ENCODE measurements around the gene MSH2.
"Not testable (repeated sequence)": the region's sequence is repeated elsewhere in the genome, so short reads cannot be mapped to it uniquely, and the experiment has no call there.

Gene MSH2

DNA sequence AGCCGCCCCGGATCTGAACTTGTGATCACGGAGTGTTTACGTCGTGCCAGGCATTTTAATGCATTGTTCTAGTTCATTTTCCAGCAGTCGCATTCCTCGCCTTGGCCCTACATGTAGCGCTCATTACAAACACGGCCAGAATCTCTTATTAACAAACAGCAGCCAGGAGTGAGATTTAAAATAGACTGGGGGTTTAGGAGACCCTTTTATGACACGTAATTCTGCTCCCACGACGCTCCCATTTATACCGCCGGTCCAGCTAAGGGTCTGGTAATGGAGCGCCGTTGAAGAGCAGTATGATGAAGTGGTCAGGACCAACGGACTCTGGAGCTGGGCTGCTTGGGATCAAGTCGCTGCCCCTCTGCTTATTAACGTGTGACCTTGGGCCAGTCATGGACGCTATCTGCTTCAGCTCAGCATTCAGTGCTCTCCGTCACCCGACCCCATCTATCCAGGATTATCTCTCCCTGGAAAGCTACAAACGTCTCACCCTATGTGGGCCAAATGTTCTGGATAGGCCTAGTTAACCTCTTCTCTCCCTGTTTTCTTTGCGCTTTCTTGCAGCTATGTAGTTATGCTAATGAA is 745 bp downstream of the MSH2 start:
- Mint-ChIP-seq H3K27ac (peak overlapping the region; percentile 76 to 96 (median 79)), H3K27me3 (ENCODE audit: low read depth) (no peaks in the 10 kb centered on the region), H3K4me3 (peak overlapping the region; percentile 96 to 97 (median 96)), H3K36me3 (ENCODE audit: low read depth) (peaks cover 38% of the 10 kb centered on the region), H3K4me1 (peaks cover 21% of the 10 kb centered on the region), H3K9me3 (peaks cover 14% of the 10 kb centered on the region)
- TF ChIP-seq, protein P1, sequence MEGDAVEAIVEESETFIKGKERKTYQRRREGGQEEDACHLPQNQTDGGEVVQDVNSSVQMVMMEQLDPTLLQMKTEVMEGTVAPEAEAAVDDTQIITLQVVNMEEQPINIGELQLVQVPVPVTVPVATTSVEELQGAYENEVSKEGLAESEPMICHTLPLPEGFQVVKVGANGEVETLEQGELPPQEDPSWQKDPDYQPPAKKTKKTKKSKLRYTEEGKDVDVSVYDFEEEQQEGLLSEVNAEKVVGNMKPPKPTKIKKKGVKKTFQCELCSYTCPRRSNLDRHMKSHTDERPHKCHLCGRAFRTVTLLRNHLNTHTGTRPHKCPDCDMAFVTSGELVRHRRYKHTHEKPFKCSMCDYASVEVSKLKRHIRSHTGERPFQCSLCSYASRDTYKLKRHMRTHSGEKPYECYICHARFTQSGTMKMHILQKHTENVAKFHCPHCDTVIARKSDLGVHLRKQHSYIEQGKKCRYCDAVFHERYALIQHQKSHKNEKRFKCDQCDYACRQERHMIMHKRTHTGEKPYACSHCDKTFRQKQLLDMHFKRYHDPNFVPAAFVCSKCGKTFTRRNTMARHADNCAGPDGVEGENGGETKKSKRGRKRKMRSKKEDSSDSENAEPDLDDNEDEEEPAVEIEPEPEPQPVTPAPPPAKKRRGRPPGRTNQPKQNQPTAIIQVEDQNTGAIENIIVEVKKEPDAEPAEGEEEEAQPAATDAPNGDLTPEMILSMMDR (IDR thresholded peaks at IDR 0.05; ENCODE audit: unreplicated experiment in 3 of 3), result no peak

DNA sequence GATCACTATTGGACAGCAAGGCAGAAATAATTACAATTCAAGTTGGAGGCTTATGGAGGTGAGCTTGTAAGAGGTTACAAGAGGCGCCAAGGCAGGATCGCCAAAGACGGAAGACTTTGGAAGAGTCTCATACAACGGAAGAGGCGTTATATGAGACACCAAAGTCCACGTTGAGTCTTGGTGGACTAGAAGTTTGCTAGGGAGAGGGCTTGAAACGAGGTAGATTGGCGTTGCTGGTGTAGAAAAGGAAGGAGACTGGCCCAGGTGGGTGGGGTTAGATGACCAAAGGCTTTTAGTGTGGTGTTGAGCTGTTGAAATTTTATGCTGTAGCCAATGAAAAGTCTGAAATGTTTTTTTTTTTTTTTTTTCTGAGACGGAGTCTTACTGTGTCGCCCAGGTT is 1.4 kb downstream of the MSH2 start:
- Mint-ChIP-seq H3K4me1 (peaks cover 21% of the 10 kb centered on the region), H3K27me3 (ENCODE audit: low read depth) (no peaks in the 10 kb centered on the region), H3K36me3 (ENCODE audit: low read depth) (peaks cover 41% of the 10 kb centered on the region), H3K27ac (peak overlapping the region; percentile 76 to 96 (median 79)), H3K4me3 (peak overlapping the region; percentile 96 to 97 (median 96)), H3K9me3 (peaks cover 14% of the 10 kb centered on the region)
- TF ChIP-seq, protein P1 (IDR thresholded peaks at IDR 0.05; ENCODE audit: unreplicated experiment in 3 of 3), result no peak

DNA sequence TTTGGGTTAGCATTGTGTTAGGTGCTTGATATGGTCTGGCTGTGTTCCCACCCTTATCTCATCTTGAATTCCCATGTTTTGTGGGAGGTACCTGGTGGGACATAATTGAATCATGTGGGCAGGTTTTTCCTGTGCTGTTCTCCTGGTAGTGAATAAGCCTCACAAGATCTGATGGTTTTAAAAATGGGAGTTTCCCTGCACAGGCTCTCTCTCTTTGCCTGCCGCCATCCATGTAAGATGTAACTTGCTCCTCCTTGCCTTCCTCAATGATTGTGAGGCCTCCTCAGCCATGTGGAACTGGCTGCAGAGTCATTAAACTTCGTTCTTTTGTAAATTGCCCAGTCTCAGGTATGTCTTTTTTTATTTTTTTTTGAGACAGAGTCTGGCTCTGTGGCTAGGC is 2.8 kb downstream of the MSH2 start:
- Mint-ChIP-seq H3K4me3 (peak overlapping the region; percentile 67 to 77 (median 70)), H3K27me3 (ENCODE audit: low read depth) (no peaks in the 10 kb centered on the region), H3K9me3 (peaks cover 14% of the 10 kb centered on the region), H3K27ac (no peak overlapping the region), H3K36me3 (ENCODE audit: low read depth) (peaks cover 49% of the 10 kb centered on the region), H3K4me1 (peaks cover 21% of the 10 kb centered on the region)
- TF ChIP-seq, protein P1 (IDR thresholded peaks at IDR 0.05; ENCODE audit: unreplicated experiment in 3 of 3), result no peak

DNA sequence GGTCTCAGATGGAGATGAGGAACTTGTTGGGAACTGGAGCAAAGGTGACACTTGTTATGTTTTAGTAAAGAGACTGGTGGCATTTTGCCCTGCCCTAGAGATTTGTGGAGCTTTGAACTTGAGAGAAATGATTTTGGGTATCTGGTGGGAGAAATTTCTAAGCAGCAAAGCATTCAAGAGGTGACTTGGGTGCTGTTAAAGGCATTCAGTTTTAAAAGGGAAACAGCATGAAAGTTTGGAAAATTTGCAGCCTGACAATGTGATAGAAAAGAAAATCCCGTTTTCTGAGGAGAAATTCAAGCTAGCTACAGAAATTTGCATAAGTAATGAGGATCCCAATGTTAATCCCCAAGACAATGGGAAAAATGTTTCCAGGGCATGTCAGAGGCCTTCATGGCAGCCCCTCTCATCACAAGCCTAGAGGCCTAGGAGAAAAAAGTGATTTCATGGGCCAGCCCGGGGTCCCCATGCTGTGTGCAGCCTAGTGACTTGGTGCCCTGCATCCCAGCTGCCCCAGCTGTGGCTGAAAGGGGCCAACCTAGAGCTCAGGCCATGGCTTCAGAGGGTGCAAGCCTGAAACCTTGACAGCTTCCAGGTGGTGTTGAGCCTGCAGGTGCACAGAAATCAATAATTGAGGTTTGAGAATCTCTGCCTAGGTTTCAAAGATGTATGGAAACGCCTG is 3.8 kb downstream of the MSH2 start:
- not testable (repeated sequence) for H3K4me3 Mint-ChIP-seq; H3K27ac Mint-ChIP-seq; H3K27me3 Mint-ChIP-seq (ENCODE audit: low read depth)
- peaks cover 52% of the 10 kb centered on the region for H3K36me3 Mint-ChIP-seq (ENCODE audit: low read depth)
- H3K9me3 Mint-ChIP-seq, result peaks cover 14% of the 10 kb centered on the region
- peaks cover 21% of the 10 kb centered on the region for H3K4me1 Mint-ChIP-seq

DNA sequence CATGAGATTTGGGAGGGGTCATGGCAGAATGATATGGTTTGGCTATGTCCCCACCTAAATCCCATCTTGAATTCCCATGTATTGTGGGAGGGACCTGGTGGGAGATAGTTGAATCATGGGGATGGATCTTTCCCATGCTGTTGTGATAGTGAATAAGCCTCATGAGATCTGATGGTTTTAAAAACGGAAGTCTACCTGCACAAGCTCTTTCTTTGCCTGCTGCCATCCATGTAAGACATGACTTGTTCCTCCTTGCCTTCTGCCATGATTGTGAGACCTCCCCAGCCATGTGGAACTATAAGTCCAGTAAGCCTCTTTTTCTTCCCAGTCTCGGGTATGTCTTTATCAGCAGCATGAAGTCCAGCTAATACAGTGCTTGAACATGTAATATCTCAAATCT is 5.0 kb downstream of the MSH2 start:
- H3K27ac Mint-ChIP-seq; H3K27me3 Mint-ChIP-seq (ENCODE audit: low read depth): not testable (repeated sequence)
- H3K36me3 Mint-ChIP-seq (ENCODE audit: low read depth), result peaks cover 59% of the 10 kb centered on the region
- H3K9me3 Mint-ChIP-seq, result peaks cover 14% of the 10 kb centered on the region
- H3K4me3 Mint-ChIP-seq, result peak overlapping the region in 2 of 3 experiments; percentile 21 to 49
- H3K4me1 Mint-ChIP-seq, result peaks cover 13% of the 10 kb centered on the region

DNA sequence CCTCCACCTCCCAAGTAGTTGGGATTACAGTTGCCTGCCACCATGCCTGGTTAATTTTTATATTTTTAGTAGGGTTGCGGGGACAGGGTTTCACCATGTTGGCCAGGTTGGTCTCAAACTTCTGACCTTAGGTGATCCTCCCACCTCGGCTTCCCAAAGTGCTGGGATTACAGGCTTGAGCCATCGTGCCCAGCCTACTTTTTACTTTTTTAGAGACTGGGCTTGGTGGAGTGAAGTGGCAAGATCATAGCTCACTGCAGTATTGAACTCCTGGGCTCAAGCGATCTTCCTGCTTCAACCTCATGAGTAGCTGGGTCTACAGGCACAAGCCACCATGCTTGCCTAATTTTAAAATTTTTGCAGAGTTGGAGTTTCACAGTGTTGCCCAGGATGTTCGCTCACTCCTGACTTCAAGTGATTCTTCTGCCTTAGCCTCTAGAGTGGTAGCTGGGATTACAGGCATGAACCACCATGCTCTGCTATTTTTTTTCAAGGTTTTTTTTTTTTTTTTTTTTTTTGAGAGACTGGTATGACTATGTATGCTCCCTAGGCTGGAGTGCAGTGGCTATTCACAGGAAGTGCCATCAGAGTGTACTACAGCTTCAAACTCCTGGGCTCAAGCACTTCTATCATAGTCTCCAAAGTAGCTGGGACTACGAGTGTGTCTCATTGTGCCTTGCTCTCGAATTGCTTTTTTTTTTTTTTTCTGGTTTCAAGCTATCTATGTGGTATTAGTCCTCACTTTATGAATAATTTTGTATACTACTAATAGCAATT is 11.9 kb downstream of the MSH2 start:
- peaks cover 62% of the 10 kb centered on the region for H3K36me3 Mint-ChIP-seq (ENCODE audit: low read depth)
- no peaks in the 10 kb centered on the region for H3K27me3 Mint-ChIP-seq (ENCODE audit: low read depth)
- H3K9me3 Mint-ChIP-seq, result no peaks in the 10 kb centered on the region
- no peak overlapping the region for H3K27ac Mint-ChIP-seq
- TF ChIP-seq, protein P1 (IDR thresholded peaks at IDR 0.05; ENCODE audit: unreplicated experiment in 3 of 3), result no peak
- H3K4me3 Mint-ChIP-seq, result no peak overlapping the region
- no peaks in the 10 kb centered on the region for H3K4me1 Mint-ChIP-seq

All from nephron (organoid).